GM18505 (cell line): ENCODE data around the gene GATAD1.
"Not testable (repeated sequence)": the region's sequence is repeated elsewhere in the genome, so short reads cannot be mapped to it uniquely, and the experiment has no call there.

Experiments
- ATAC-seq: cut with Tn5 transposase; IDR thresholded peaks from one replicate; pipeline ENCODE4 v1.9.1; 2021; ENCODE audit not compliant: unreplicated experiment
- POLR2A ChIP-seq: IDR thresholded peaks from 4 replicates; pipeline ENCODE4 v1.6.1; 2011; ENCODE audit warnings: borderline replicate concordance; ENCODE audit not compliant: insufficient read depth, insufficient read length; ENCODE audit errors: extremely low read depth

Gene GATAD1

DNA sequence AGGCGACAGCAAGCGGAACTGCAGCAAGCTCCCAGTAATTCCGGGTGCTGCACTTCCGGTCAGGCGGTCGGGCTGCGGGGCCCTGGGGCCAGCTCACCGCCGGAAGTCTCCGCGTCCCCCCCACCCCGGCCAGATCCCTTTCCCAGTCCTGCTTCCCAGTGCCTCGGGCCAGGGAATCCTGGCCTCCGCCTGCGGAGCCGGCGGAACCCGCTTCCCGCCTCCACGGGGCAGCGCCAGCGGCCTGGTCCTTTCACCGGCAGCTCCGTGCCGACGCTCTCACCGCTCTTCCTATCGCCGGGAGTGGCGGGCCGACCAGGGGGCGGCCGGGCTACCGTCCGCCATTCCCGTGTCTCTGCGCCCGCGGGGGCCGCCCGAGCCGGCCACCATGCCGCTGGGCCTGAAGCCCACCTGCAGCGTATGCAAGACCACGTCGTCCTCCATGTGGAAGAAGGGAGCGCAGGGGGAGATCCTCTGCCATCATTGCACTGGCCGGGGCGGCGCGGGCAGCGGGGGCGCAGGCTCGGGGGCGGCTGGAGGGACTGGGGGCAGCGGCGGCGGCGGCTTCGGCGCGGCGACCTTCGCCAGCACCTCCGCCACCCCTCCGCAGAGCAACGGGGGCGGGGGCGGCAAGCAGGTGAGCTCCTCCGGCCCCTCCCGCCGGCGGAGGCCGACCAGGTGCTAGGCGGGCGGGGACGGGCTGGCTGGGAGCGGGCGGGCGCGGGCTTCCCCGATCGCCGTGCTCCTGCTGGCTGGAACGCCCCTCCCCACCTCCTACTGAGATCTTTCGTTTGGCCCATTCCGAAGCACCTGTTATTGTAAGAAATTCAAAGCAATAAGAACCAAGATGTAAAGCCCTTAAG is at the start of gene GATAD1:
GATAD1 (plus strand) TSS at position 138 of the 860 bp plus-strand sequence; CDS start at position 386, 248 bp downstream.
- peak; percentile 92 for ATAC-seq
- TF ChIP-seq POLR2A: peak; percentile 74

- TF ChIP-seq POLR2A: no peak
- ATAC-seq: no peak
Measured at GRCh38 chr7:92397542-92397941, 49.7 kb upstream of the GATAD1 start.

DNA sequence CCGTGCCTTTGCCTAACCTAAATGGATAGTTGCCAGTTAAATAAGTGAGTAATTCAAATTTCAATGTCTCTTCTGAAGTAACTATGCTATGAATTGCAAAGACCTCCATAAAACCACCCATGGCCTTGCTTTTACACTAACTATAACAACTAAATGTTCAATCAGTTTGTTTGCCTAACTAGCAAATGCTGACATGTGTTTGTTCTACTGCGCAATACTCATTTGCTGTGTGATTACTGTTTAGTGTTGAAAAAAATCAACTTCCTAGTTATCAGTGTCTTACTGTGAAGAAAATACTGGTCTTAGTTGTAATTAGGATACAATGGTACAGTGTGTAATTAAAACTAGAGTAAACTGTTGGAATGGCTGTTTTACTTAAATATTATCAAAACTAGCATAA is 47.3 kb upstream of the GATAD1 start:
- no peak for TF ChIP-seq POLR2A

DNA sequence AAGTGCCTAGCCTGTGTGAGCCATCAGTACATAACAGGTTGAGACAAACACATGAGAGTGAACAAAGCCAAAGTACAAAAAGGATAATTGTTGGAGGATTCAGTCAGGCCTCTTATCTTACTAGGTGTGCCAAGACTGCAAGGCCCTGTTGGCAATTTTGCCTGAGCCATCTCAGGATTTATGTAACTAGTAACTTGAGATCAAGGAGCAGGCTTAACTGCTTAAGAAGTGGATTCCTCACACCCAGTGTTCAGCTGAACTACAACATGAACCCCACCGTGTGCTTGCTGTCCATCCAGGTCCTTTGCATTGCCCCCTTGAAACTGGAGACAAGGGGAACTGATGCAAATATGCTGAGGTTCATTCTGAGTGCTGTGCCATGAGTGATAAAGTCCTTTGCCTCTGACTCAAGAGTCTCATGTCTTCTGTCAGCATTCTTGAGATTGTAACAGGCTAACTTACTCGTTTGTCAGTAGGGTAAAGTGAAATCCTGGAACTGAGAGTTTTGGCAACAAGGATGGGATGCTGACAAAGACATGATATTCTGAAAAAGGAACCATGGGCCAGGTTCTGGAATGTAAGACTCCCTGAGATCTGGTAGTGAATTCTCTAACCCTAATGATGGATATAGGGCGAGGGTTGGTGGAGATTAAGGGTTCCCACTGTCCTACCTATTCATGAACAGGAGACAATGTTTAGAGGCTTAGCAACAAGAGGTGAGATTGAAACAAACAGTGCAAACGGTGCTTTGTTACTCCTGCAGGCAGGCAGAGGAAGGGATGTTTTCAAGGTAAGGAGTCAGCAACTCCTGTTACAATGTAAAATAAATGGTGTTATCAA is 44.1 kb upstream of the GATAD1 start:
- no peak for ATAC-seq

More for the DNA sequence above, 47.3 kb upstream of the GATAD1 start:
- ATAC-seq: no peak

DNA sequence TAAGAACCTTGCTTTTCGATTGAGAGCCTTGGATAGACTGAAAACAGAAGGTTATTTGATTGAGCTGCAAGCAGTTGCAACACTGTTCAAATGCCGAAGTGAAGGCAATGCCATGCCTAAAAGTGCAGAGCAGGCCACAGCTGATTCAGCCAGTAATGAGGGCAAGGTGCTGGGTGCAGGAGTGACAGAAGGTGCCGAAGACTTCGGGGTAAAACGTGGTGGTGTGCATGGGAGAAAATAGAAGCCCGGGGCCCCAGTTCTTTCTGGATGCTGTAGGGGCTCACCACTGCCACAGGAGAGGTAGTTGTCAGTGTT is 43.6 kb upstream of the GATAD1 start:
- ATAC-seq: no peak
- TF ChIP-seq POLR2A: no peak

More for the DNA sequence above, 44.1 kb upstream of the GATAD1 start:
- TF ChIP-seq POLR2A: no peak

GRCh38 chr7:92404170-92404614 is 43.1 kb upstream of the GATAD1 start:
- no peak for TF ChIP-seq POLR2A
- ATAC-seq: no peak

DNA sequence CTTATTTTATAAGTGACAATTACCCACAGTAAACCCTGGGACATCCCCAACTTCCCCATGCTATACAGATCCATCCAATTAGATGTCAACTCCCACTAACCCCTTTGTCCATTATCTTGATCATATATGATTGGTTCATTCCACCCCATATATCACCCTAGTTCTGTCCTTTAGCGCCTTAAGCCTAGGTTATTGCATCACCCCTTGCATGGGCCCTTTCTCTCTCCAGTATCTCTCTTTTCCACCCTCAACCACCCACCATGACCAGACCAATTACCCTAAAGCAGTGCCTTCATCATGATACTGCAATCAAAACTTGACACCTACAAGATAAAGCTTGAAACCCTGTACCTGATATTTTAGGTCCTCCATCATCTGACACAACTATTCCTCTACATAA is 37.9 kb upstream of the GATAD1 start:
- no peak for ATAC-seq
- TF ChIP-seq POLR2A: no peak

DNA sequence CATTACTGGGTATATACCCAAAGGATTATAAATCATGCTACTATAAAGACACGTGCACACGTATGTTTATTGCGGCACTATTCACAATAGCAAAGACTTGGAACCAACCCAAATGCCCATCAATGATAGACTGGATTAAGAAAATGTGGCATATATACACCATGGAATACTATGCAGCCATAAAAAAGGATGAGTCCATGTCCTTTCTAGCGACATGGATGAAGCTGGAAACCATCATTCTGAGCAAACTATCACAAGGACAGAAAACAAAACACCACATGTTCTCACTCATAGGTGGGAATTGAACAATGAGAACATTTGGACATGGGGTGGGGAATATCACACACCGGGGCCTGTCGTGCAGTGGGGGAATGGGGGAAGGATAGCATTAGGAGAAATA is 37.1 kb upstream of the GATAD1 start:
- ATAC-seq: not testable (repeated sequence)

DNA sequence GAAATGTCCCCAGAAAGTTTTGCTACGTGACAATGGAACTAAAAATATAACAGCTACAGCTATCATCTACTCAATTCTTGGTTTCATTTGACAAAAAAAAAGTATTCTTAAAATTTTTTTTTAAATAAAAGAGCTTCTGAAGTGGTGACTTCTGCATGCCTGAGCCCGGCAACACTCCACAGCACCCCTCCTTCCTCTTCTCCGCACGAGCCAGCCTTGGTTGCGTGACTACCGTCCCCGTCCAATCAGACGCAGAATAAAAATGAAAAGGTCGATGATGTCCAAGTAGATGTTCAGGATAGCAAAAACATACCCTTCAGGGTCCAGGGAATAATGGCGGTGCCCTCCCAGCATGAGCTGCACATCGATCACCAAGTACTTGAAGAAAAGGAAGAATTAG is 34.5 kb upstream of the GATAD1 start:
- ATAC-seq: no peak

GRCh38 chr7:92413550-92413949 is 33.7 kb upstream of the GATAD1 start:
- TF ChIP-seq POLR2A: no peak
- ATAC-seq: no peak

More for the DNA sequence above, 34.5 kb upstream of the GATAD1 start:
- TF ChIP-seq POLR2A: no peak

- TF ChIP-seq POLR2A: no peak
- ATAC-seq: no peak
Measured at GRCh38 chr7:92415225-92415624, 32.1 kb upstream of the GATAD1 start.

GRCh38 chr7:92417913-92418312 is 29.4 kb upstream of the GATAD1 start:
- no peak for TF ChIP-seq POLR2A
- no peak for ATAC-seq

- TF ChIP-seq POLR2A: no peak
- no peak for ATAC-seq
Measured at GRCh38 chr7:92421676-92422435, 25.4 kb upstream of the GATAD1 start.
